Glutamatergic neuron (in vitro differentiated cells): ENCODE data around the gene ZFYVE19. TPM values are rescaled to one million over a fixed set of nuclear protein-coding genes. Genes with fewer than 3 reads are reported as not detected.

ENCODE experiments used
- DNase-seq: peaks from one replicate; pipeline ENCODE4 v3.0.0; 2022
- H3K27ac Mint-ChIP-seq: one replicate; pipeline ENCODE4 v1.8.0; 2020; ENCODE audit warnings: mild to moderate bottlenecking, mixed read lengths, inconsistent platforms; ENCODE audit not compliant: unreplicated experiment
- H3K27me3 Mint-ChIP-seq: one replicate; pipeline ENCODE4 v1.8.0; 2020; ENCODE audit warnings: mild to moderate bottlenecking, moderate library complexity, mixed read lengths, inconsistent platforms; ENCODE audit not compliant: unreplicated experiment
- H3K36me3 Mint-ChIP-seq: one replicate; pipeline ENCODE4 v1.8.0; 2020; ENCODE audit warnings: mild to moderate bottlenecking, mixed read lengths, inconsistent platforms; ENCODE audit not compliant: unreplicated experiment
- H3K4me1 Mint-ChIP-seq: one replicate; pipeline ENCODE4 v1.8.0; 2020; ENCODE audit warnings: mild to moderate bottlenecking, low read depth, mixed read lengths, inconsistent platforms; ENCODE audit not compliant: unreplicated experiment
- H3K4me3 Mint-ChIP-seq: one replicate; pipeline ENCODE4 v1.8.0; 2020; ENCODE audit warnings: mild to moderate bottlenecking, mixed read lengths, inconsistent platforms; ENCODE audit not compliant: unreplicated experiment
- H3K9me3 Mint-ChIP-seq: one replicate; pipeline ENCODE4 v1.8.0; 2020; ENCODE audit warnings: mild to moderate bottlenecking, moderate library complexity, mixed read lengths, inconsistent platforms; ENCODE audit not compliant: unreplicated experiment
- CTCF ChIP-seq: fragments of 200-600 bp; sonication (generic); IDR thresholded peaks from one replicate; pipeline ENCODE4 v1.5.0; 2021; ENCODE audit not compliant: partially characterized antibody, unreplicated experiment
- total RNA-seq: library from RNA; stranded (reverse); fragmentation: NEBNext Ultra II Directional; extraction: Animal tissue kit (Norgen Biotek cat#: 25700); gene quantifications from one replicate; pipeline ENCODE4 v1.2.1, GENCODE V29; 2021; ENCODE audit not compliant: unreplicated experiment

The ZFYVE19 gene
- total RNA-seq, 1 donor from 2014 or later = 11.8 TPM

- Mint-ChIP-seq H3K27me3 (no peaks in the 10 kb centered on the region), H3K4me3 (no peak overlapping the region), H3K27ac (no peak overlapping the region), H3K4me1 (peaks cover 3% of the 10 kb centered on the region), H3K9me3 (peaks cover 4% of the 10 kb centered on the region), H3K36me3 (no peaks in the 10 kb centered on the region)
- no peak for DNase-seq
- TF ChIP-seq CTCF = no peak
Measured at GRCh38 chr15:40863660-40864270, 56.9 kb downstream of the ZFYVE19 start.

Other genes starting within 250 kb of the ZFYVE19 start
- gene CCDC32, start 242.0 kb upstream of the ZFYVE19 start, total RNA-seq = 21.4 TPM
- gene RPUSD2, start 237.8 kb upstream of the ZFYVE19 start, total RNA-seq = 10.6 TPM
- 4.0 TPM for gene KNL1, start 212.8 kb upstream of the ZFYVE19 start, total RNA-seq
- gene RAD51, start 111.9 kb upstream of the ZFYVE19 start, total RNA-seq = 5.0 TPM
- gene RMDN3, start 51.8 kb upstream of the ZFYVE19 start, total RNA-seq = 37.1 TPM
- gene GCHFR, start 43.0 kb upstream of the ZFYVE19 start, total RNA-seq = 5.0 TPM
- 0.17 TPM for gene C15orf62, start 37.1 kb upstream of the ZFYVE19 start, total RNA-seq
- 43.2 TPM for gene DNAJC17, start 384 bp downstream of the ZFYVE19 start, total RNA-seq
- gene PPP1R14D, start 21.6 kb downstream of the ZFYVE19 start, total RNA-seq = not detected
- 6.0 TPM for gene SPINT1, start 37.0 kb downstream of the ZFYVE19 start, total RNA-seq
- 1.8 TPM for gene RHOV, start 67.1 kb downstream of the ZFYVE19 start, total RNA-seq
- 33.5 TPM for gene VPS18, start 87.4 kb downstream of the ZFYVE19 start, total RNA-seq
- gene DLL4, start 122.3 kb downstream of the ZFYVE19 start, total RNA-seq = 12.5 TPM
- gene CHAC1, start 146.4 kb downstream of the ZFYVE19 start, total RNA-seq = 45.6 TPM